HG02610 (cell line): Measurements from ENCODE around the gene PLEKHM1.

ENCODE experiments used
- ATAC-seq: cut with Tn5 transposase; IDR thresholded peaks from one replicate; pipeline ENCODE4 v1.9.1; 2021; ENCODE audit warnings: mild to moderate bottlenecking, moderate library complexity; ENCODE audit not compliant: unreplicated experiment

Gene PLEKHM1

GRCh38 chr17:45404870-45405249 lies 85.7 kb downstream of the PLEKHM1 start:
- ATAC-seq: no peak

DNA sequence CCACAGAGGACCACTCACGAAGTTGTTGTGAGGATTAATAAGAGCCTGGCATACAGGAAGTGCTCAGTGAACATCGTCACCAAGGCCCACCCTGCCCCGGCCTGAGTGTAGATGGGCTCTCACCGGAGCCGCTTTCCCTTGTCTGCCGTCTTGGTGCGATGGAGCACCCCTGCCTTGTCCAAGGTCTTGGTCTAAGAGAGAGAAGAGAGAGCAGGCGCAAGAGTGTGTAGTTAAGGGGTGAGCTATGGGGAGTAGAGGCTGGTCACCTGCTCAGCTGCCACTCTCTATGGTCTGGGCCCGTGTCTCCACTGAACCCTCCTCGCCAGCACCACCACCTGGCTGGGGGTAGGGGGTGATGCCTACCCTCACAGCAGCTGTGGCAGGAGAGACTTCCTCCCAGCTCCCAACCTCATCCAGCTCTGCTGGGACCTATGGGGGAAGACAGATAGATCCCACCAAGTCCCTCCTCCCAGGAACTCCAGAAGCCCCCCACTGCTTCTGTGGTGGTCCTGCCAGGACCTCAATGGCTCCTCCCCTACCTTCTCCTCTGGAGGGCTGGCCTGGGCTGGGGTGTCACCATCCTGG lies 86.5 kb downstream of the PLEKHM1 start:
- ATAC-seq: no peak

- no peak for ATAC-seq
These were observed 87.6 kb downstream of the PLEKHM1 start for GRCh38 chr17:45402916-45403315.

DNA sequence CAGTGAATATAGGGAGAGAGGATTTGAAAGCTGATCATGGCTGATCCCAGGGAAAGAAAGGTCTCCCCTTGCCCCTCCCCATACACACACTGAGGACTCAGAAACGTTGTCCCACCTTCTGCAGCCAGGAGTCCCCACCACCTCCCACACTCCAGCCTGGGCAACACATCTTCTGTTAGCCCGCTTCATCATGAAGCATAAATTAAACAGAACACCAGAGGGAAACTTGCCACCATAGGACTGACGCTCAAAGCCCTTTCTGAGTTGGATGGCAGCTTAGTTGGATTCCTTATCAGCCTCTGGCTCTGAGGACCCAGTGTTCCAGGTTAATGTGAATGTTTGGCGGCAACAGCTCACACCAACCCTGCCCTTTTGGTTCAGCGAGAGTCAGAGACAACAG lies 91.7 kb downstream of the PLEKHM1 start:
- no peak for ATAC-seq

- no peak for ATAC-seq
These were observed 92.7 kb downstream of the PLEKHM1 start for GRCh38 chr17:45397796-45398195.

- ATAC-seq: no peak
These were observed 93.9 kb downstream of the PLEKHM1 start for GRCh38 chr17:45396496-45397205.

GRCh38 chr17:45395569-45396415 lies 94.7 kb downstream of the PLEKHM1 start:
- ATAC-seq: no peak

GRCh38 chr17:45394913-45395568 lies 95.5 kb downstream of the PLEKHM1 start:
- no peak for ATAC-seq

DNA sequence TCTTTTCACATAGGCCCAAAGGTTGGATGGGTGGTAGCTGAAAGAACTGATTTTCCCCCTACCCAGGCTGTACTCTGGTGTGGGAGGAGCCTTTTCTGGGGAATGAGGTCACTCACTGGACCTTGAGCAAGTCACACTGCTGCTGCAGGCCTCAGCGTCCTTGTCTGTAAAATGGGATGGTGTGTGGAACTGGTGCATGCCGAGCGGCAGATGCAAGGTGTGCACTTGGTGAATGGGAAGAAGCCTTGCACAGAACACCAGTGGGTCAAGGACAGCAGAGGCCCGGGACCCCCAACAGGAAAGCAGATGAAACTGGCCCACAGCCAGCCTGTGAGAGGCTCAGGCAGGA lies 96.0 kb downstream of the PLEKHM1 start:
- no peak for ATAC-seq

- no peak for ATAC-seq
These were observed 96.4 kb downstream of the PLEKHM1 start for GRCh38 chr17:45394091-45394490.

GRCh38 chr17:45393411-45393810 lies 97.1 kb downstream of the PLEKHM1 start:
- ATAC-seq: no peak

GRCh38 chr17:45391918-45392317 lies 98.6 kb downstream of the PLEKHM1 start:
- ATAC-seq: no peak

DNA sequence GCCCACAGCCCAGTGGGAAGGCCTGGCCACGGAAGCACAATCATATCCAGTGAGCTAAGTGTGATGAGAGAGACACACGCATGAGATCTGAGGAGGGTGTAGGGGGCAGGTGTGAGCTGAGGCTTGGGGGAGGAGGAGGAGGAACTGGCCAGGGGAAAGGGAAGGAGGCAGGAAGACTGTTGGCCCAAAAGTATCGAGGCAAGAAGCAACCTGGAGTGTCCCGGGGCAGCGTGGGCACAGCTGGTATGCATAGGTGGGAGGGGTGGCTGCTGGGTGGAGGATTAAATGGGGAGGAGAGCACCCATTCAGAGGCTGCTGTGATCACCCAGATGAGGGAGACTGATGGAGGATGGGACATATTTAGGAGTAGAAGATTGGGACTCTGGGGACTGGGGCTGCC lies 99.2 kb downstream of the PLEKHM1 start:
- ATAC-seq: no peak

DNA sequence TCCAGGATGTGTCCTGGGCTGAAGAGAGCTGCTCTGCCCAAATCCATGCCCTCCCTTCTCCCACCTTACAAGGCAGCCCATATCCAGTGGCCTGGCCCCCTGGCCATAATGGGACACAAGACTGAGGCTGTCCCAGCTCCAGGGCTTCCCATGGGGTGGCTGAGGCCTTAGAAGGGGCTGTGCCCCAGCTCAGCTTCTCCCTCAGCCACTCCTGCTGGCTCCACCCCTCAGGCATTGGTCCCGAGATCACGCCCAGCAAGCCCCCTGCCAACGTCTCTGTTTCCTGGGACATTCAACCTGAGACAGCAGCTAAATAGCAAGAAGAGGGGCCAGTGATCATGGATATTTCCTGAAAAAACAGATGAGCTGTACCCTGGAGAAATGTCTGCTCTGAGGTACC lies 101.2 kb downstream of the PLEKHM1 start:
- no peak for ATAC-seq

GRCh38 chr17:45388604-45389325 lies 101.8 kb downstream of the PLEKHM1 start:
- ATAC-seq: no peak

DNA sequence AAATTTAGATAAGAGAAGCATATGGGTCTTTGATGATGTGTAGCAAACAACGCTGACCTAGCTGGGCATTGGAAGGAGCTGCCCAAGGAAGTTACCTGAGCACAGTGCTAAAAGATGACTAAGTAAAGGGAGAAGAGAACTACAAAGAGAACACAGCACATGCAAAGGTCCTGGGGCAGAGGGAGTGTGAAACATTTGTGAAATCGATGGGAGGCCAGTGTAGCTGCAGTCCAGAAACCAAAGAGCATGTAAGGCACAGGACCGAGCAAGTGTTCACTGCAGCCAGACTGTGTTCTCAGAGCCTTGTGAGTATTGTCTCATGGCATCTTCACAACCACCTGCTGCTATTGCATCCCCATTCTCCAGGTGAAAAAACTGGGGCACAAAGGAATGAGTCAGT lies 102.8 kb downstream of the PLEKHM1 start:
- no peak for ATAC-seq

DNA sequence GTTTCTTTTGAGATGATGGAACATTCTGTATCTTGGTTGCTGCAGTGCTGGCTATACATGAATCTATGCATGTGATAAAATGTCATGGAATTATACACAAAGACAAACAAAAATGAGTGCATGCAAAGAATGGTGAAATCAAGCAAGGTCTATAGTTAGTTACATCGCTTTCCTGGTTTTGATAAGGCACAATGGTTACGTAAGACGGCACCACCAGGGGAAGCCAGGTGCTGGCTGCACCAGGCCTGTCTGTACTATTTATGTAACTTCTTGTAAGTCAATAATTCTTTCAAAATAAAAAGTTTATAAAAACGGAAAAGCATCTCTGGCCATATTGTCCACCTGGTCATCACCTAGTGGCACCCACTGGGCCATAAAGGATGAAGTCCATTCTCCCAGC lies 104.3 kb downstream of the PLEKHM1 start:
- no peak for ATAC-seq
